Endometrial microvascular endothelial cells (primary cell): ENCODE data around the gene CAV2. TPM values are rescaled to one million over a fixed set of nuclear protein-coding genes. Genes with fewer than 3 reads are reported as not detected.

ENCODE experiments used
- in situ Hi-C: cut with HindIII; loops from 2 replicates; pipeline ENCODE4 v1.10.0; 2017; ENCODE audit warnings: low sequenced_read_pairs, low pct_unique_long_range_greater_than_20kb; ENCODE audit errors: inconsistent ontology term
- total RNA-seq: library from RNA; depleted of rRNA; stranded (reverse); fragments of >200 nt; gene quantifications from one replicate; pipeline ENCODE4 v1.2.3, GENCODE V29; 2015; ENCODE audit errors: inconsistent ontology term

CAV2 gene
- total RNA-seq, 1 donor from 2014 or later: 340 TPM

- in situ Hi-C loops: no loop called here
Measured at GRCh38 chr7:116492654-116493109, 6.9 kb upstream of the CAV2 start.

GRCh38 chr7:116493449-116493848 is 6.1 kb upstream of the CAV2 start:
- in situ Hi-C loops: no loop called here

- in situ Hi-C loops: no loop called here
Measured at GRCh38 chr7:116494472-116494871, 5.1 kb upstream of the CAV2 start.

- in situ Hi-C loops: no loop called here
Measured at GRCh38 chr7:116495736-116496135, 3.8 kb upstream of the CAV2 start.

GRCh38 chr7:116496653-116497052 is 2.9 kb upstream of the CAV2 start:
- in situ Hi-C loops: no loop called here

GRCh38 chr7:116497708-116498107 is 1.8 kb upstream of the CAV2 start:
- in situ Hi-C loops: no loop called here

GRCh38 chr7:116500078-116500853 is 728 bp downstream of the CAV2 start:
- in situ Hi-C loops: no loop called here

- in situ Hi-C loops: no loop called here
Measured at GRCh38 chr7:116501425-116502167, 2.1 kb downstream of the CAV2 start.

- in situ Hi-C loops: no loop called here
Measured at GRCh38 chr7:116502201-116503096, 2.9 kb downstream of the CAV2 start.

GRCh38 chr7:116503835-116504234 is 4.3 kb downstream of the CAV2 start:
- in situ Hi-C loops: no loop called here

GRCh38 chr7:116505278-116505677 is 5.7 kb downstream of the CAV2 start:
- in situ Hi-C loops: no loop called here

- in situ Hi-C loops: no loop called here
Measured at GRCh38 chr7:116505823-116506222, 6.3 kb downstream of the CAV2 start.

GRCh38 chr7:116509982-116510579 is 10.5 kb downstream of the CAV2 start:
- in situ Hi-C loops: no loop called here

- in situ Hi-C loops: no loop called here
Measured at GRCh38 chr7:116510795-116511194, 11.3 kb downstream of the CAV2 start.

- in situ Hi-C loops: no loop called here
Measured at GRCh38 chr7:116511552-116512519, 12.3 kb downstream of the CAV2 start.

GRCh38 chr7:116512520-116513188 is 13.1 kb downstream of the CAV2 start:
- in situ Hi-C loops: no loop called here

- in situ Hi-C loops: no loop called here
Measured at GRCh38 chr7:116515584-116515983, 16.0 kb downstream of the CAV2 start.
